ENCODE data around the gene CABCOCO1.

The CABCOCO1 gene

DNA sequence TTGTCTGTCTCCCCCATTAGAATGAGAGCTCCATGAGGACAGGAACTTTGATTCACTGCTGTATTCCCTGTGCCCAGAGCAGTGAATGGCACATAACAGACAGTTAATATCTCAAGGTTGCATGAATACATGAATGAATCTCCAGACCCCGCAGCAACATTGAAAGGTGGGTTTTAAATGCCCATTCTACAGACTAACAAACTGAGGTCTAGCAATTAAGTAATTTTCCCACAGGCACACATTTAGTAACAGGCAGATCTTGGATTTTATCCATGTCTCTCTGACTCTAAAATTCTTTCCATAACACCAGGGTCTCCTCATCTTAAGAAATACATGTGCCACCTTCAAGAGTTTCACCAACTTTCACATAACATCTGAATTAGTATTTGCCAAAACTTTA lies 134.1 kb downstream of the CABCOCO1 start:
- TF ChIP-seq, protein P1, sequence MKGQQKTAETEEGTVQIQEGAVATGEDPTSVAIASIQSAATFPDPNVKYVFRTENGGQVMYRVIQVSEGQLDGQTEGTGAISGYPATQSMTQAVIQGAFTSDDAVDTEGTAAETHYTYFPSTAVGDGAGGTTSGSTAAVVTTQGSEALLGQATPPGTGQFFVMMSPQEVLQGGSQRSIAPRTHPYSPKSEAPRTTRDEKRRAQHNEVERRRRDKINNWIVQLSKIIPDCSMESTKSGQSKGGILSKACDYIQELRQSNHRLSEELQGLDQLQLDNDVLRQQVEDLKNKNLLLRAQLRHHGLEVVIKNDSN (IDR thresholded peaks at IDR 0.05): no peak
- TF ChIP-seq TCF12 (IDR thresholded peaks at IDR 0.05; ENCODE audit: low read depth) (no peak), TAF1 (IDR thresholded peaks at IDR 0.05; ENCODE audit: low read depth) (no peak), RAD21 (IDR thresholded peaks at IDR 0.05; ENCODE audit: low read depth) (no peak), EP300 (IDR thresholded peaks at IDR 0.05; ENCODE audit: borderline replicate concordance) (no peak)
- TF ChIP-seq, protein P2, sequence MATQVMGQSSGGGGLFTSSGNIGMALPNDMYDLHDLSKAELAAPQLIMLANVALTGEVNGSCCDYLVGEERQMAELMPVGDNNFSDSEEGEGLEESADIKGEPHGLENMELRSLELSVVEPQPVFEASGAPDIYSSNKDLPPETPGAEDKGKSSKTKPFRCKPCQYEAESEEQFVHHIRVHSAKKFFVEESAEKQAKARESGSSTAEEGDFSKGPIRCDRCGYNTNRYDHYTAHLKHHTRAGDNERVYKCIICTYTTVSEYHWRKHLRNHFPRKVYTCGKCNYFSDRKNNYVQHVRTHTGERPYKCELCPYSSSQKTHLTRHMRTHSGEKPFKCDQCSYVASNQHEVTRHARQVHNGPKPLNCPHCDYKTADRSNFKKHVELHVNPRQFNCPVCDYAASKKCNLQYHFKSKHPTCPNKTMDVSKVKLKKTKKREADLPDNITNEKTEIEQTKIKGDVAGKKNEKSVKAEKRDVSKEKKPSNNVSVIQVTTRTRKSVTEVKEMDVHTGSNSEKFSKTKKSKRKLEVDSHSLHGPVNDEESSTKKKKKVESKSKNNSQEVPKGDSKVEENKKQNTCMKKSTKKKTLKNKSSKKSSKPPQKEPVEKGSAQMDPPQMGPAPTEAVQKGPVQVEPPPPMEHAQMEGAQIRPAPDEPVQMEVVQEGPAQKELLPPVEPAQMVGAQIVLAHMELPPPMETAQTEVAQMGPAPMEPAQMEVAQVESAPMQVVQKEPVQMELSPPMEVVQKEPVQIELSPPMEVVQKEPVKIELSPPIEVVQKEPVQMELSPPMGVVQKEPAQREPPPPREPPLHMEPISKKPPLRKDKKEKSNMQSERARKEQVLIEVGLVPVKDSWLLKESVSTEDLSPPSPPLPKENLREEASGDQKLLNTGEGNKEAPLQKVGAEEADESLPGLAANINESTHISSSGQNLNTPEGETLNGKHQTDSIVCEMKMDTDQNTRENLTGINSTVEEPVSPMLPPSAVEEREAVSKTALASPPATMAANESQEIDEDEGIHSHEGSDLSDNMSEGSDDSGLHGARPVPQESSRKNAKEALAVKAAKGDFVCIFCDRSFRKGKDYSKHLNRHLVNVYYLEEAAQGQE (IDR thresholded peaks at IDR 0.05; ENCODE audit: low read depth): no peak

DNA sequence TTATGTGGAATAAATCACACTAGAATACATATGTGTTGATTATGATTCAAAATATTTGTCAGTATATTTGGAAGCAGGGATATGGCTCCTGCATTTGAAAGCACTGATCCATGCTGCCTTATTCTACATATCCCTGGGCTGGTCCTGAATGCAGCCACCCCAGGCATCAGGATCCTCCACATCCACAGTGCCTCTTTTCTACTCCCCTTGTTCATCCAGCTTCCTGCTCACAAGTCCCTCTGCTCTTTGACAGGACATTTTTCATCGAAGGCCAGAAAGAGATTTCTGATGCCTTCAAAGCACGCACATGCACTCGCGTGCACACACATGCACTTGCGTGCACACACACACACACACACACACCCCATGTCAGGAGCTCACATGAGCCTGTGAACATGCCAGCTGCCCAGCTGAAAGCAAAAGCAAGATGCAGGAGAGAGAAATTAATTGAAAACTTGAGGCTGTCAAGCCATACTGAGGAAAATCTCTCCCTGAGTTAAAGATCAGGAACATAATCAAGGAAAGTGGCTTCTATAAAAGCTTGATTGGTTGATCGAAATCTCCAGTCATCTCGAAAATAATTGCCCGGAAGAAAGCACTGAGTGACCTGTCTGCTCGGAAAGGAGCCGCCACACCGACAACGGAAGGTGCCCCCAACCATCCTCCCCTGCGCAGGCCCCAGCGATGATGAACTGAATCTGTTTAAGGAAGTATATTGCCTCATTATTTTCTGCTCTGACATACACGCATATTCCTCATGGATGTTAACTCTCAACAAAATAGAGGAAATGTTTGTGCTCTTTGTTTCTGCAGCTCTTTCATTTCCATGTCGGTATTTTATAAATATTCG lies 134.8 kb downstream of the CABCOCO1 start:
- TF ChIP-seq TCF12 (IDR thresholded peaks at IDR 0.05; ENCODE audit: low read depth) (no peak), FOXM1 (IDR thresholded peaks at IDR 0.05; ENCODE audit: borderline replicate concordance, low read depth) (no peak), YY1 (IDR thresholded peaks at IDR 0.05; ENCODE audit: low read depth) (no peak), ZBTB7A (IDR thresholded peaks at IDR 0.05; ENCODE audit: low read depth) (no peak), CREB1 (IDR thresholded peaks at IDR 0.05; ENCODE audit: low read depth) (no peak), TAF1 (IDR thresholded peaks at IDR 0.05; ENCODE audit: low read depth) (no peak), TEAD4 (IDR thresholded peaks at IDR 0.05) (no peak), CEBPB (IDR thresholded peaks at IDR 0.05) (no peak), EP300 (IDR thresholded peaks at IDR 0.05; ENCODE audit: borderline replicate concordance) (no peak), NFIC (IDR thresholded peaks at IDR 0.05) (no peak), EGR1 (IDR thresholded peaks at IDR 0.05) (no peak)
- TF ChIP-seq, protein P2 (IDR thresholded peaks at IDR 0.05; ENCODE audit: low read depth): no peak

DNA sequence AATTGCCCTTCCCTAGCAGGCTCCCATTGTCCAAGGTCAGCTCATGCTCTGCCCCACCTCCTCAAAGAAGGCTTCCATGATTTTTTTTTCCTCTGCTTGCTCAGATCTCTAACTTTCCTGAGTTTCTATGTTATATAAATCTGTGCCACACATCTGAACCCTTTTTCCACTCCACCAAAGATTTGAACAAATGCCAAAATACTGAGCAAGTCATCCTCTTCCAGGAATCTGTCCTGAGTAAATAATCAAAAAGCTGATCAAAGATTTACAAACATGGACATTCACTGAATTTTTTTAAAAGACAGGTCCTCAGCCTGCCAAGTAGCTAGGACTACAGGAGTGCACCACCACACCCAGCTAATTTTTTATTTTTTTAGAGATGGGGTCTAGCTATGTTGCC lies 136.0 kb downstream of the CABCOCO1 start:
- TF ChIP-seq CREB1 (IDR thresholded peaks at IDR 0.05; ENCODE audit: low read depth) (no peak), EGR1 (IDR thresholded peaks at IDR 0.05) (no peak)
- TF ChIP-seq, protein P1 (IDR thresholded peaks at IDR 0.05): no peak

DNA sequence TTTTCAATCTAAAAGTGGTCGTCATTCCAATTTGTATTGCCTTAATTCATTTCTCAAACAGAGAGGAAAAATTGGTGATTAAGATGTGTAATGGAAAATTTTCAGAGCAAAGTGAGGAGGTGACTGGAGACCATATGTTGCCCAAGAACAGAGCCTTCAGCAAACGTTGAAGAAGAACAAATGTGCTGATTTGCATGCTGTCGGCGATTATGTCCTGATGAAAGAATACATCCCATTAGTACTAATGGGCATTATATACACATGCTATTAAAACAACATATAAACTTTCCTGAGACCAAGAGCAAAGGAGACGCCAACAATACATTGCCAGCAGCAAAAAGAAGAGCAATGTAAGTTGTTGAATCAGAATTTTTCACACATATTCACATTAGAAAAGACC lies 138.8 kb downstream of the CABCOCO1 start:
- TF ChIP-seq YY1 (IDR thresholded peaks at IDR 0.05; ENCODE audit: low read depth) (no peak), ZBTB7A (IDR thresholded peaks at IDR 0.05; ENCODE audit: low read depth) (no peak), RAD21 (IDR thresholded peaks at IDR 0.05; ENCODE audit: low read depth) (no peak), CEBPB (IDR thresholded peaks at IDR 0.05) (no peak), EGR1 (IDR thresholded peaks at IDR 0.05) (no peak), TCF12 (IDR thresholded peaks at IDR 0.05; ENCODE audit: low read depth) (no peak), FOXM1 (IDR thresholded peaks at IDR 0.05; ENCODE audit: borderline replicate concordance, low read depth) (no peak), CREB1 (IDR thresholded peaks at IDR 0.05; ENCODE audit: low read depth) (no peak), TAF1 (IDR thresholded peaks at IDR 0.05; ENCODE audit: low read depth) (no peak), EP300 (IDR thresholded peaks at IDR 0.05; ENCODE audit: borderline replicate concordance) (no peak), TEAD4 (IDR thresholded peaks at IDR 0.05) (no peak), NFIC (IDR thresholded peaks at IDR 0.05) (no peak)
- TF ChIP-seq, protein P1 (IDR thresholded peaks at IDR 0.05): no peak
- TF ChIP-seq, protein P3, sequence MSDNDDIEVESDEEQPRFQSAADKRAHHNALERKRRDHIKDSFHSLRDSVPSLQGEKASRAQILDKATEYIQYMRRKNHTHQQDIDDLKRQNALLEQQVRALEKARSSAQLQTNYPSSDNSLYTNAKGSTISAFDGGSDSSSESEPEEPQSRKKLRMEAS (IDR thresholded peaks at IDR 0.05): no peak

DNA sequence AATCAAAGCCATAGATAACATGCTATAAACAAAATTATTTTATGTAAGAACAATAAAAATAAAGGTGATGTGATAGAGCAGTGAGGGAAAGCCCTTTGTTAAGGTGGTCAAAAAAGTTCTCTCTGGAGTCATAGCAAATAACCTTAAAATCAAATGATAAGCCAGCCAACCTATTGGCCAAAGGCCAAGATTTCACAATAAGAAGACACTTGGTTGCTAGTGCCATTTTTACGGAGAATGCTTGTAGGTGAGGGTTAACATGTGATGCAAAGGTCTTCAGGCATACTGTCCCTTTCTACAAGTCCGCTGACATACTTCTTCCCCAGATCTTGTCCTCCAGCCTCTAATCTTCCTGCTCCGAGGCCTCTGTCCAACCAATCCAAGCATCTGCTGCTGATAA lies 140.5 kb downstream of the CABCOCO1 start:
- TF ChIP-seq RAD21 (IDR thresholded peaks at IDR 0.05; ENCODE audit: low read depth): no peak
- no peak for TF ChIP-seq TAF1 (IDR thresholded peaks at IDR 0.05; ENCODE audit: low read depth)
- TF ChIP-seq, protein P3 (IDR thresholded peaks at IDR 0.05): no peak

DNA sequence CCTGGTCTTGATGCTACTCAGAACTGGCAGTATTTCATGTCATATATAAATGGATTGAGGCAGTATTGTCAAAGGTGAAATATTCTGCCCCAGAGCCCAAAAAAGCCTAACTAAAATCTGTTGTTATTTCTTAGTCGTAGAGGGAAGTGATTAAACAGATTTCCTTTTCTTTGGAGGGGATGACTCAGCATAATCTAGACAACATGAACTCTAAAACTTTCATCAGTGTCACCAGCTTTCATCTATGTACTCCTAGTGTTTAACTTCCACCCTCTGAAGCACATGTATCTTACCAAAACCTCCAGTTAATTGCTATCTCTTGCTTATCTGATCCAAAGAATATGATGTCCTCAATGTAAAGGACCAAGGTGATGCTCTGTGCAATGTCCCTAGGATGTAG lies 141.7 kb downstream of the CABCOCO1 start:
- no peak for TF ChIP-seq ZBTB7A (IDR thresholded peaks at IDR 0.05; ENCODE audit: low read depth)
- TF ChIP-seq TCF12 (IDR thresholded peaks at IDR 0.05; ENCODE audit: low read depth): no peak
